ENCODE results near the gene CAMK2B. TPM values are rescaled to one million over a fixed set of nuclear protein-coding genes. Genes with fewer than 3 reads are reported as not detected.
A peak's percentile ranks its signal among the peaks of the same experiment; 100 is the strongest.

CAMK2B gene
- total RNA-seq, 1 experiment from 2014 or later: 0.34 TPM

DNA sequence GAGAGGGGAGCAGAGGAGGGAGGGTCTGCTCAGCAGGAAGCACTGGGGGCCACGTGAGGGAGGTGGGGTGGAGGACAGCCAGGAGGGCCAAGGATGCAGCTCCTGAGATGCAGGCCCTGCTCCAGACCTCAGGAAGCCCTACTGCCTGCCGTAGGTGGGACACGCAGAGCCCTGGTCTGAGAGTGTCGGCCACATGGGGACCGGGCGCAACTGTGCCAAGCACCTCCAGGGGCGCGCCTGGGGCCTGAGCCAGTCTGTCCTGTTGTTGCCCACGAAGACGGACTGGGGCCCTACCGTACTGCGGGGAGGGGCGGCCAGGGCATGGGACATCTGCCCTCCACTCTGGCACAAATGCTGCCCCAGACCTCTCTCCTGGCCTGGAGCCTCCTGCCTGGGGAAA lies 93.0 kb downstream of the CAMK2B start:
- Histone ChIP-seq H4K20me1 (ENCODE audit: insufficient read depth) (no peaks in the 10 kb centered on the region), H3K4me2 (ENCODE audit: low read length) (no peak overlapping the region), H3K27me3 (ENCODE audit: insufficient read depth, low read length) (no peaks in the 10 kb centered on the region), H3K4me1 (ENCODE audit: control insufficient read depth in 1 of 2, insufficient read depth in 2 of 2, low read length in 2 of 2) (no peaks in the 10 kb centered on the region), H3K27ac (ENCODE audit: low read depth, low read length) (no peak overlapping the region), H3K9ac (ENCODE audit: low read length) (no peak overlapping the region), H3K9me3 (ENCODE audit: control insufficient read depth in 1 of 2, insufficient read depth in 1 of 2, low read depth in 1 of 2, low read length in 2 of 2) (no peaks in the 10 kb centered on the region), H3K9me2 (ENCODE audit: insufficient read depth) (no peaks in the 10 kb centered on the region), H3K36me3 (ENCODE audit: control insufficient read depth in 1 of 2, insufficient read depth in 2 of 2, low read length in 2 of 2) (no peaks in the 10 kb centered on the region), H3K4me3 (replicated peaks in 1 of 2; ENCODE audit: low read depth in 1 of 2, low read length in 2 of 2) (no peak overlapping the region), H2AFZ (ENCODE audit: low read depth, low read length, poor library complexity, severe bottlenecking) (no peak overlapping the region), H3K79me2 (ENCODE audit: insufficient read depth, low read length) (no peaks in the 10 kb centered on the region)
- CTCF ChIA-PET: no interaction called here
- BruUV-seq (replicated peaks): no TSS peak
- POLR2A ChIA-PET: no interaction called here
- RAD21 ChIA-PET (ENCODE audit: low non-redundant PET in 1 of 2, low total read pairs in 2 of 2, uncharacterized antibody in 2 of 2, unreplicated experiment in 2 of 2): no interaction called here
- intact Hi-C loops (cut with micrococcal nuclease): no loop called here
- no peak for DNase-seq (ENCODE audit: low read depth, low spot score)
- TF ChIP-seq ZFX (IDR thresholded peaks at IDR 0.05) (no peak), TCF7L2 (IDR thresholded peaks at IDR 0.05; ENCODE audit: borderline replicate concordance, extremely low read depth, insufficient read depth, insufficient read length) (no peak), YY1 (IDR thresholded peaks at IDR 0.05; ENCODE audit: extremely low read depth, insufficient replicate concordance, low read depth, low read length) (no peak), SP1 (IDR thresholded peaks at IDR 0.05; ENCODE audit: low read depth) (no peak), SIN3A (IDR thresholded peaks at IDR 0.05; ENCODE audit: low read depth) (no peak), JUND (IDR thresholded peaks at IDR 0.05) (no peak), CBX3 (IDR thresholded peaks at IDR 0.05; ENCODE audit: low read depth) (no peak), EZH2phosphoT487 (IDR thresholded peaks at IDR 0.05; ENCODE audit: borderline replicate concordance) (no peak), SRF (IDR thresholded peaks at IDR 0.05; ENCODE audit: low read depth) (no peak), ZNF274 (IDR thresholded peaks at IDR 0.05; ENCODE audit: low read depth, low read length) (no peak)
- TF ChIP-seq, protein P1, sequence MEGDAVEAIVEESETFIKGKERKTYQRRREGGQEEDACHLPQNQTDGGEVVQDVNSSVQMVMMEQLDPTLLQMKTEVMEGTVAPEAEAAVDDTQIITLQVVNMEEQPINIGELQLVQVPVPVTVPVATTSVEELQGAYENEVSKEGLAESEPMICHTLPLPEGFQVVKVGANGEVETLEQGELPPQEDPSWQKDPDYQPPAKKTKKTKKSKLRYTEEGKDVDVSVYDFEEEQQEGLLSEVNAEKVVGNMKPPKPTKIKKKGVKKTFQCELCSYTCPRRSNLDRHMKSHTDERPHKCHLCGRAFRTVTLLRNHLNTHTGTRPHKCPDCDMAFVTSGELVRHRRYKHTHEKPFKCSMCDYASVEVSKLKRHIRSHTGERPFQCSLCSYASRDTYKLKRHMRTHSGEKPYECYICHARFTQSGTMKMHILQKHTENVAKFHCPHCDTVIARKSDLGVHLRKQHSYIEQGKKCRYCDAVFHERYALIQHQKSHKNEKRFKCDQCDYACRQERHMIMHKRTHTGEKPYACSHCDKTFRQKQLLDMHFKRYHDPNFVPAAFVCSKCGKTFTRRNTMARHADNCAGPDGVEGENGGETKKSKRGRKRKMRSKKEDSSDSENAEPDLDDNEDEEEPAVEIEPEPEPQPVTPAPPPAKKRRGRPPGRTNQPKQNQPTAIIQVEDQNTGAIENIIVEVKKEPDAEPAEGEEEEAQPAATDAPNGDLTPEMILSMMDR (IDR thresholded peaks at IDR 0.05 in 2 of 3, conservative IDR thresholded peaks at IDR 0.05 in 1 of 3; ENCODE audit: borderline replicate concordance in 1 of 3, insufficient read depth in 1 of 3, low read depth in 2 of 3, low read length in 2 of 3): no peak
- TF ChIP-seq, protein P2, sequence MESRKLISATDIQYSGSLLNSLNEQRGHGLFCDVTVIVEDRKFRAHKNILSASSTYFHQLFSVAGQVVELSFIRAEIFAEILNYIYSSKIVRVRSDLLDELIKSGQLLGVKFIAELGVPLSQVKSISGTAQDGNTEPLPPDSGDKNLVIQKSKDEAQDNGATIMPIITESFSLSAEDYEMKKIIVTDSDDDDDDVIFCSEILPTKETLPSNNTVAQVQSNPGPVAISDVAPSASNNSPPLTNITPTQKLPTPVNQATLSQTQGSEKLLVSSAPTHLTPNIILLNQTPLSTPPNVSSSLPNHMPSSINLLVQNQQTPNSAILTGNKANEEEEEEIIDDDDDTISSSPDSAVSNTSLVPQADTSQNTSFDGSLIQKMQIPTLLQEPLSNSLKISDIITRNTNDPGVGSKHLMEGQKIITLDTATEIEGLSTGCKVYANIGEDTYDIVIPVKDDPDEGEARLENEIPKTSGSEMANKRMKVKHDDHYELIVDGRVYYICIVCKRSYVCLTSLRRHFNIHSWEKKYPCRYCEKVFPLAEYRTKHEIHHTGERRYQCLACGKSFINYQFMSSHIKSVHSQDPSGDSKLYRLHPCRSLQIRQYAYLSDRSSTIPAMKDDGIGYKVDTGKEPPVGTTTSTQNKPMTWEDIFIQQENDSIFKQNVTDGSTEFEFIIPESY (IDR thresholded peaks at IDR 0.05; ENCODE audit: extremely low read depth, insufficient replicate concordance, low read length): no peak
- TF ChIP-seq, protein P3, sequence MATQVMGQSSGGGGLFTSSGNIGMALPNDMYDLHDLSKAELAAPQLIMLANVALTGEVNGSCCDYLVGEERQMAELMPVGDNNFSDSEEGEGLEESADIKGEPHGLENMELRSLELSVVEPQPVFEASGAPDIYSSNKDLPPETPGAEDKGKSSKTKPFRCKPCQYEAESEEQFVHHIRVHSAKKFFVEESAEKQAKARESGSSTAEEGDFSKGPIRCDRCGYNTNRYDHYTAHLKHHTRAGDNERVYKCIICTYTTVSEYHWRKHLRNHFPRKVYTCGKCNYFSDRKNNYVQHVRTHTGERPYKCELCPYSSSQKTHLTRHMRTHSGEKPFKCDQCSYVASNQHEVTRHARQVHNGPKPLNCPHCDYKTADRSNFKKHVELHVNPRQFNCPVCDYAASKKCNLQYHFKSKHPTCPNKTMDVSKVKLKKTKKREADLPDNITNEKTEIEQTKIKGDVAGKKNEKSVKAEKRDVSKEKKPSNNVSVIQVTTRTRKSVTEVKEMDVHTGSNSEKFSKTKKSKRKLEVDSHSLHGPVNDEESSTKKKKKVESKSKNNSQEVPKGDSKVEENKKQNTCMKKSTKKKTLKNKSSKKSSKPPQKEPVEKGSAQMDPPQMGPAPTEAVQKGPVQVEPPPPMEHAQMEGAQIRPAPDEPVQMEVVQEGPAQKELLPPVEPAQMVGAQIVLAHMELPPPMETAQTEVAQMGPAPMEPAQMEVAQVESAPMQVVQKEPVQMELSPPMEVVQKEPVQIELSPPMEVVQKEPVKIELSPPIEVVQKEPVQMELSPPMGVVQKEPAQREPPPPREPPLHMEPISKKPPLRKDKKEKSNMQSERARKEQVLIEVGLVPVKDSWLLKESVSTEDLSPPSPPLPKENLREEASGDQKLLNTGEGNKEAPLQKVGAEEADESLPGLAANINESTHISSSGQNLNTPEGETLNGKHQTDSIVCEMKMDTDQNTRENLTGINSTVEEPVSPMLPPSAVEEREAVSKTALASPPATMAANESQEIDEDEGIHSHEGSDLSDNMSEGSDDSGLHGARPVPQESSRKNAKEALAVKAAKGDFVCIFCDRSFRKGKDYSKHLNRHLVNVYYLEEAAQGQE (IDR thresholded peaks at IDR 0.05; ENCODE audit: low read depth): no peak
- 0 out of 2 replicates have a peak, but pooled peaks have one; percentile 33 for ATAC-seq
